ENCODE measurements around the gene ASXL1.

The ASXL1 gene

DNA sequence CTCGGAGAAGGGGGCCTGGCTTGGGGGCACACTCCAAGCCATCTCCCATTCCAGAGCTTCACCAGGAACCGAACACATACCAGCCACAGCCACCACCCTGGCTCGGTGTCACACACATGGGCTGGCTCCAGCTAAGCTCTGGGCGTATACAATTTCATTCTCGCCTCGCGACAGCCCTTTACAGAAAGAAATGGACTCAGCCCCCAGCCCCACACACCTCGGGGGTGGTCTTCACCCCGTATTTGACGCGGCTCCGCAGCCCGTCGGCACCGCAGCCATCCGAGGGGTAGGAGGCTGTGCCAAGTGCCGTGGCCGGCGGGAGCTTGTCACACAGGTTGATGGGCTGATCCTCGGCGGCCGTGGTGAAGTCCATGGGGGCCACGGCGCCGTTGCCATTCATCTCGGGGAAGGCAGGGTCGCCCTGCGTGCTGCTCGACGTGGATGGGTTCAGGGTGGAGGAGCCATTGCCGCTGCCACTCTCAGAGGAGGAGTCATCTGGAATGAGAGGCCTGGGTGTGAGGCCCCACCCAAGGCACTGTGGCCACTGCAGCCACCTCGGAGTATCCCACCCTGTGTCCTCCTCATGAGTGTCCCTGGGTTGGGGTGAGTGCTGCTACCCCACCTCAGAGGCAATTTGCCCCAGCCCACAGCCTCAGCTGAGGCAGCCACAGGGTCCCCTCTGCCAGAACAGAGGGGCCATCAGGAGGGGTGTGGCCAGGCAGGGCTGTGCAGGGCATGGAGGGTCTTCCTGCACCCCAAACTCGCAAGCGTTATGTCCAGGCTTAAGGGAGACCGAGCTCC is 98.0 kb downstream of the ASXL1 start:
- peak overlapping the region; percentile 86 for H3K4me2 ChIP-seq (ENCODE audit: insufficient read depth, low read length, poor library complexity, severe bottlenecking)
- peak overlapping the region; percentile 100 for H3K18ac ChIP-seq (ENCODE audit: low read length)
- H3K4me1 ChIP-seq (ENCODE audit: control insufficient read depth in 2 of 2, insufficient read depth in 1 of 2, low read depth in 1 of 2, low read length in 2 of 2) = peaks cover 21 to 26% of the 10 kb centered on the region in 2 donors
- no peak overlapping the region for H2BK120ac ChIP-seq (ENCODE audit: low read depth, low read length)
- WGBS, 2 donors (ENCODE audit: extremely low coverage in 2 of 2, insufficient read length in 2 of 2, insufficient replicate concordance in 1 of 2) = no CpG with 5 or more reads among the region's 35 CpGs
- H3K9me3 ChIP-seq (replicated peaks in 1 of 2; ENCODE audit: control insufficient read depth in 2 of 2, insufficient read depth in 1 of 2, low read depth in 1 of 2, low read length in 2 of 2) = no peaks in the 10 kb centered on the region
- H4K8ac ChIP-seq (ENCODE audit: low read depth, low read length) = peak overlapping the region; percentile 67
- H2BK15ac ChIP-seq (ENCODE audit: low read length) = peak overlapping the region; percentile 66
- H2BK5ac ChIP-seq (ENCODE audit: low read length) = peak overlapping the region; percentile 26
- peak overlapping the region; percentile 96 for H2AK5ac ChIP-seq (ENCODE audit: low read depth, low read length)
- H3K23ac ChIP-seq (ENCODE audit: low read depth, low read length, poor library complexity) = peak overlapping the region; percentile 91
- peak overlapping the region; percentile 87 for H3K27ac ChIP-seq (replicated peaks; ENCODE audit: low read length)
- H3K14ac ChIP-seq (ENCODE audit: low read length) = peak overlapping the region; percentile 99
- peak overlapping the region in 1 of 2 donors; percentile 53 for H3K4me3 ChIP-seq (ENCODE audit: low read length in 2 of 2)
- H4K91ac ChIP-seq (ENCODE audit: low read depth, low read length, poor library complexity) = peak overlapping the region; percentile 94
- H3K79me1 ChIP-seq (ENCODE audit: low read depth, low read length) = peaks cover 29% of the 10 kb centered on the region
- H2BK12ac ChIP-seq (ENCODE audit: low read length) = peak overlapping the region; percentile 46
- DNase-seq (ENCODE audit: low spot score) = no peak
- H3K4ac ChIP-seq (ENCODE audit: low read length) = peak overlapping the region; percentile 96
- no peak overlapping the region for H2AFZ ChIP-seq (ENCODE audit: low read length)
- peak overlapping the region; percentile 86 for H3K9ac ChIP-seq (ENCODE audit: low read depth, low read length, poor library complexity)
- H3K36me3 ChIP-seq (replicated peaks in 1 of 2; ENCODE audit: control insufficient read depth in 2 of 2, insufficient read depth in 2 of 2, low read length in 2 of 2) = peaks cover 43 to 44% of the 10 kb centered on the region in 2 donors
- H3K27me3 ChIP-seq (ENCODE audit: control insufficient read depth in 3 of 3, insufficient read depth in 3 of 3, low read depth in 1 of 3, low read length in 3 of 3) = no peaks in the 10 kb centered on the region

DNA sequence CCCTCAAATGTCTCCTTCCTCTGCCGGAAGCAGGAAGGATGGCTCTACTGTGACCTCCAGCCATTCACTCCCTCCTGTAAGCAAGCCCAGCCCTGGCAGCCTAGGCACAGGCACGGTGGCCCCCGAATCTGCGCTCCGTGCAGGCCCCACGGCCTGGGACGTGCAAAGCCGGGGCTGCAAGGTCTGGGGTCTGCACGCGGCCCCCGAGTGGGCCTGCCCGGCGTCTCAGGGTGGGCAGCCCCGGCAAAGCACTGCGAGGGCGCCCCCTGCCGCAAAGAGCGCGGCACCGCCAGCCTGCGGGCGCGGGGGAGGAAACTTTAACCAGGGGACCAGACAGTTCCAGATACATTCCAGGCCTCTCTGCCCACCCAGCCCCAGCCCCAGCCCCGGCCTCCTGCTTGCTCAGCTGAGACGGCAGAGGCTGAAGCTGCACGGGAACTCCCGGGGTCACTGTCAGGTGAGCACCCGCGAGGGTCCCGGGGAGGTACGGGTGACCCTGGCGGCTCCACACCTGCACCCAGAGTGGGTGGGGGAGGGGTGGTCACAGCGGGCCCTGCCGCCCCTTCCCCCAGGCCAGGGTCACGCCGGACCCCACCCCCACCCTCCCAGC is 98.8 kb downstream of the ASXL1 start:
- Histone ChIP-seq H3K27me3 (ENCODE audit: control insufficient read depth in 3 of 3, insufficient read depth in 3 of 3, low read depth in 1 of 3, low read length in 3 of 3) (no peaks in the 10 kb centered on the region), H3K36me3 (replicated peaks in 1 of 2; ENCODE audit: control insufficient read depth in 2 of 2, insufficient read depth in 2 of 2, low read length in 2 of 2) (peaks cover 36 to 39% of the 10 kb centered on the region in 2 donors), H3K18ac (ENCODE audit: low read length) (peak overlapping the region; percentile 100), H3K23ac (ENCODE audit: low read depth, low read length, poor library complexity) (peak overlapping the region; percentile 25), H3K9ac (ENCODE audit: low read depth, low read length, poor library complexity) (peak overlapping the region; percentile 81), H3K14ac (ENCODE audit: low read length) (peak overlapping the region; percentile 89), H3K4me1 (ENCODE audit: control insufficient read depth in 2 of 2, insufficient read depth in 1 of 2, low read depth in 1 of 2, low read length in 2 of 2) (peaks cover 21 to 27% of the 10 kb centered on the region in 2 donors), H2BK5ac (ENCODE audit: low read length) (peak overlapping the region; percentile 26), H3K79me1 (ENCODE audit: low read depth, low read length) (peaks cover 26% of the 10 kb centered on the region), H3K27ac (replicated peaks; ENCODE audit: low read length) (peak overlapping the region; percentile 87), H3K4me3 (ENCODE audit: low read length in 2 of 2) (peak overlapping the region; percentile 53 to 74), H3K9me3 (replicated peaks in 1 of 2; ENCODE audit: control insufficient read depth in 2 of 2, insufficient read depth in 1 of 2, low read depth in 1 of 2, low read length in 2 of 2) (no peaks in the 10 kb centered on the region), H2AK5ac (ENCODE audit: low read depth, low read length) (peak overlapping the region; percentile 96), H3K4me2 (ENCODE audit: insufficient read depth, low read length, poor library complexity, severe bottlenecking) (peak overlapping the region; percentile 86), H3K4ac (ENCODE audit: low read length) (peak overlapping the region; percentile 89), H2BK15ac (ENCODE audit: low read length) (peak overlapping the region; percentile 6), H2AFZ (ENCODE audit: low read length) (peak overlapping the region; percentile 84), H2BK120ac (ENCODE audit: low read depth, low read length) (no peak overlapping the region), H2BK12ac (ENCODE audit: low read length) (peak overlapping the region; percentile 5), H4K91ac (ENCODE audit: low read depth, low read length, poor library complexity) (no peak overlapping the region), H4K8ac (ENCODE audit: low read depth, low read length) (peak overlapping the region; percentile 67)
- no CpG with 5 or more reads among the region's 36 CpGs for WGBS, 2 donors (ENCODE audit: extremely low coverage in 2 of 2, insufficient read length in 2 of 2, insufficient replicate concordance in 1 of 2)
- peak; percentile 75 for DNase-seq (ENCODE audit: low spot score)

DNA sequence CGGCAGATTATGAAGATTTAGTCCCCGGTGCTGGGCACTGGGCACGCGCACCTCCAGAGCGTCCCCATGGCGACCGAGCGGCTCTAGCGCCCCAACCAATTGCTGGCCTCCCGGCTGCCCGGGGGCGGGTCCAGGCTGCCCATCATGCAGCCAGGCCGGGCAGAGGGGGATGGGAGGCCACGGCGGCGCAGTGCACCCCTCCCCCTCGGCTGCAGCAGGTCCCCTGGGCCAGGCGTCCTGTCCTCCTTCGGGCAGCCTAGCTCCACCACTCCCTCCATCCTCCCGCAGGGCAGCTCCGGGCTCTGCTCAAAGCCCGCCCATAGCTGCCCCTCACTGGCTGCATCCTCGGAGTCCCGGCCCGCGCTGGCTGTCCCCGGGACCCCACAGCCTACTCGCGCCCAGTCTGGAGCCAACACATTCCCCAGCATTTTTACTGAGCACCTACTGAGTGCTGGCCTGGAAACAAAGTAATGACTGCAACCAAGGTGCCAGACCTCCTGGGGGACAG is 99.4 kb downstream of the ASXL1 start:
- H2BK5ac ChIP-seq (ENCODE audit: low read length) = peak overlapping the region; percentile 99
- peak overlapping the region; percentile 73 for H2BK12ac ChIP-seq (ENCODE audit: low read length)
- H3K27ac ChIP-seq (replicated peaks; ENCODE audit: low read length) = peak overlapping the region; percentile 87
- peak overlapping the region; percentile 84 for H2AFZ ChIP-seq (ENCODE audit: low read length)
- H2BK15ac ChIP-seq (ENCODE audit: low read length) = peak overlapping the region; percentile 97
- peak overlapping the region; percentile 100 for H3K18ac ChIP-seq (ENCODE audit: low read length)
- peak overlapping the region; percentile 14 for H2BK120ac ChIP-seq (ENCODE audit: low read depth, low read length)
- peak overlapping the region; percentile 85 for H3K23ac ChIP-seq (ENCODE audit: low read depth, low read length, poor library complexity)
- peaks cover 32 to 37% of the 10 kb centered on the region in 2 donors for H3K36me3 ChIP-seq (replicated peaks in 1 of 2; ENCODE audit: control insufficient read depth in 2 of 2, insufficient read depth in 2 of 2, low read length in 2 of 2)
- WGBS, 2 donors (ENCODE audit: extremely low coverage in 2 of 2, insufficient read length in 2 of 2, insufficient replicate concordance in 1 of 2) = no CpG with 5 or more reads among the region's 29 CpGs
- H2AK5ac ChIP-seq (ENCODE audit: low read depth, low read length) = peak overlapping the region; percentile 82
- peak overlapping the region; percentile 26 for H3K4ac ChIP-seq (ENCODE audit: low read length)
- H3K9me3 ChIP-seq (replicated peaks in 1 of 2; ENCODE audit: control insufficient read depth in 2 of 2, insufficient read depth in 1 of 2, low read depth in 1 of 2, low read length in 2 of 2) = no peaks in the 10 kb centered on the region
- no peaks in the 10 kb centered on the region for H3K27me3 ChIP-seq (ENCODE audit: control insufficient read depth in 3 of 3, insufficient read depth in 3 of 3, low read depth in 1 of 3, low read length in 3 of 3)
- peak overlapping the region; percentile 47 for H3K14ac ChIP-seq (ENCODE audit: low read length)
- no peak overlapping the region for H4K8ac ChIP-seq (ENCODE audit: low read depth, low read length)
- peak overlapping the region in 1 of 2 donors; percentile 53 for H3K4me3 ChIP-seq (ENCODE audit: low read length in 2 of 2)
- H3K4me2 ChIP-seq (ENCODE audit: insufficient read depth, low read length, poor library complexity, severe bottlenecking) = peak overlapping the region; percentile 86
- H3K9ac ChIP-seq (ENCODE audit: low read depth, low read length, poor library complexity) = peak overlapping the region; percentile 80
- peaks cover 21 to 27% of the 10 kb centered on the region in 2 donors for H3K4me1 ChIP-seq (ENCODE audit: control insufficient read depth in 2 of 2, insufficient read depth in 1 of 2, low read depth in 1 of 2, low read length in 2 of 2)
- peak; percentile 87 for DNase-seq (ENCODE audit: low spot score)
- peak overlapping the region; percentile 75 for H4K91ac ChIP-seq (ENCODE audit: low read depth, low read length, poor library complexity)
- peaks cover 24% of the 10 kb centered on the region for H3K79me1 ChIP-seq (ENCODE audit: low read depth, low read length)
